Heart left ventricle (tissue), 16 donors: Measurements from ENCODE around the gene NLRP1. TPM values are rescaled to one million over a fixed set of nuclear protein-coding genes. Genes with fewer than 3 reads are reported as not detected.

Experiments
- ATAC-seq, 4 donors: fragments of 200-7000 bp; cut with Tn5 transposase; one replicate each; pipeline ENCODE4 v1.9.1; 2020 to 2022; ENCODE audit warnings: moderate library complexity in 4 of 4, mild to moderate bottlenecking in 3 of 4, moderate number of reproducible peaks in 1 of 4
- DNase-seq, 5 donors: peaks; one replicate each; pipeline ENCODE4 v3.0.0-alpha.2; 2020
- H3K27ac ChIP-seq, 12 donors: fragments of 200-600 bp; sonication (generic) in 4 of 12; one replicate each; pipeline versions ENCODE4 v1.5.0 to v1.8.0; 2016 to 2022; ENCODE audit warnings: mild to moderate bottlenecking in 2 of 12
- H3K27me3 ChIP-seq, 9 donors: fragments of 200-600 bp; sonication (generic) in 2 of 9; one replicate each; pipeline versions ENCODE4 v1.5.1 to v1.8.0; 2016 to 2022; ENCODE audit warnings: mild to moderate bottlenecking in 3 of 9
- H3K36me3 ChIP-seq, 9 donors: fragments of 200-600 bp; sonication (generic) in 2 of 9; one replicate each; pipeline versions ENCODE4 v1.5.0 to v1.8.0; 2018 to 2022; ENCODE audit warnings: mild to moderate bottlenecking in 2 of 9
- H3K4me1 ChIP-seq, 12 donors: fragments of 200-600 bp; sonication (generic) in 4 of 12; one replicate each; pipeline versions ENCODE4 v1.5.0 to v1.8.0; 2016 to 2022; ENCODE audit warnings: mild to moderate bottlenecking in 3 of 12
- H3K4me3 ChIP-seq, 12 donors: fragments of 200-600 bp; sonication (generic) in 4 of 12; one replicate each; pipeline versions ENCODE4 v1.5.0 to v1.8.0; 2017 to 2022; ENCODE audit warnings: mild to moderate bottlenecking in 9 of 12, moderate library complexity in 4 of 12
- H3K9me3 ChIP-seq, 12 donors: fragments of 200-600 bp; sonication (generic) in 4 of 12; one replicate each; pipeline versions ENCODE4 v1.5.0 to v1.8.0; 2016 to 2022; ENCODE audit warnings: mild to moderate bottlenecking in 1 of 12
- POLR2A ChIP-seq, 2 donors: fragments of 450-650 bp; IDR thresholded peaks; one replicate each; pipeline ENCODE4 v1.6.1; 2017; ENCODE audit warnings: antibody characterized with exemption in 2 of 2, mild to moderate bottlenecking in 2 of 2, moderate library complexity in 2 of 2
- WGBS, 4 donors: extraction: QIAGEN DNeasy Blood & Tissue Kit in 2 of 4; methylation state at CpG; one replicate each; pipeline versions ENCODE4 v1.1.5 to v1.1.7; 2013 to 2018; 5-methylcytosine and 5-hydroxymethylcytosine counted together
- intact Hi-C, 10 donors: fragments of 100-400 bp; cut with DNase I; formaldehyde crosslinking; loops; one replicate each; pipeline versions ENCODE4 v1.11.1 to v1.14.2; 2022
- polyA plus RNA-seq, 2 donors: library from polyadenylated mRNA; stranded (reverse); fragments of 200-250 nt; gene quantifications; one replicate each; pipeline ENCODE4 v1.2.3, GENCODE V29; 2013
- total RNA-seq, 9 donors: library from RNA; depleted of rRNA in 2 of 9; stranded (reverse); fragments of >200 nt in 2 of 9; fragmentation: NEBNext Ultra II Directional in 3 of 9; extraction: Animal tissue kit (Norgen Biotek cat#: 25700) in 3 of 9; gene quantifications; one replicate each; pipeline versions ENCODE4 v1.1.0 to v1.2.4, GENCODE V29; 2016 to 2023
- TF ChIP-seq, protein P1 (sequence below), 12 donors: fragments of 200-600 bp; sonication (generic) in 4 of 12; IDR thresholded peaks; one replicate each; pipeline versions ENCODE4 v1.5.0 to v1.8.0; 2018 to 2022; ENCODE audit warnings: antibody characterized with exemption in 12 of 12, mild to moderate bottlenecking in 5 of 12
- donor health status: ischemic (EF 13 %, LVEDD 7.1; RV severe dilation, severe dysfunction).
- donor health status: healthy with polysubstance abuse.
- donor health status: DM: no; HTN: yes; CAD: no.
- donor health status: DM: no; HTN: no; CAD: no.
- donor health status: ischemic (EF 25% LVEDD 6.9; RV normal size, moderate dysfunction).
- donor health status: ischemic (EF 25% LVEDD 5.7; RV mildly dilated, moderate dysfunction).
- donor health status: healthy.
- donor health status: DM: yes; HTN: yes; CAD: no.
- donor health status: ischemic (EF 35%, LVEDD 5.7; RV mildly dilated, moderate dysfunction).
- donor health status: nonischemic (EF 11% LVEDD 7.7; RV severe dilation, severe dysfunction).
- donor health status: DM: yes; HTN: yes; CAD: no.
- donor health status: PGD.
- donor health status: ischemic (EF 29% LVEDD 5.4; RV normal size, mild dysfunction).
- donor health status: nonischemic (EF 23%, LVEDD 6.1; RV moderate dilation, normal function).

The NLRP1 gene
- total and polyA plus RNA-seq, 11 donors, result 3.8 to 16.7 (median 8.8) TPM

DNA sequence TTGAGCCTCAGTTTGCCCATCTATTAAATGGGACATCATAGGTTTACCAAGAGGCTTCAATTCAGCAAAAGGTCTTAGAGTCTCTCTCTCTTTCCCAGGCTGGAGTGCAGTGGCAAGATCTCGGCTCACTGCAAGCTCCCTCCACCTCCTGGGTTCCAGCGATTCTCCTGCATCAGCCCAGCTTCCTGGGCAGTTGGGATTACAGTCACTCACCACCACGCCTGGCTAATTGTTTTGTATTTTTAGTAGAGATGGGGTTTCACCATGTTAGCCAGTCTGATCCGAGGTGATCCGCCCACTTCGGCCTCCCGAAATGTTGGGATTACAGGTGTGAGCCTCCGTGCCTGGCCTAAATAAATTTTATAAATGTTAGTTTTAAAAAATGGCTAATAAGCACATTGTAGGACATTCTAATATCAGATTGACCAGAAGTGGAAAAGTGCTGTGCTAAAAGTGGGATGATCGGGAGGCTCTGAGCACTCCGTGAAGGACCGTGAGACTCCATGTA, 1.0 kb upstream of the NLRP1 start:
- Histone ChIP-seq H3K9me3 (no peaks in the 10 kb centered on the region), H3K4me1 (peaks cover 4 to 57% (median 31%) of the 10 kb centered on the region in 12 donors), H3K36me3 (peaks cover 0 to 24% (median 15%) of the 10 kb centered on the region in 9 donors), H3K27ac (peak overlapping the region; percentile 78 to 95 (median 85)), H3K4me3 (peak overlapping the region in 1 of 12 donors; percentile 59), H3K27me3 (peaks cover 0 to 4% (median 0%) of the 10 kb centered on the region in 9 donors)
- DNase-seq (no peak), ATAC-seq (no peak)
- intact Hi-C loops, result loop anchor here in 5 of 10 donors (5.0 kb wide), 3 partner anchors 122 to 852 kb away; partner anchors contain the start of gene AIPL1 (in 3 of the 5)
- TF ChIP-seq POLR2A (IDR thresholded peaks at IDR 0.05), result no peak
- TF ChIP-seq, protein P1, sequence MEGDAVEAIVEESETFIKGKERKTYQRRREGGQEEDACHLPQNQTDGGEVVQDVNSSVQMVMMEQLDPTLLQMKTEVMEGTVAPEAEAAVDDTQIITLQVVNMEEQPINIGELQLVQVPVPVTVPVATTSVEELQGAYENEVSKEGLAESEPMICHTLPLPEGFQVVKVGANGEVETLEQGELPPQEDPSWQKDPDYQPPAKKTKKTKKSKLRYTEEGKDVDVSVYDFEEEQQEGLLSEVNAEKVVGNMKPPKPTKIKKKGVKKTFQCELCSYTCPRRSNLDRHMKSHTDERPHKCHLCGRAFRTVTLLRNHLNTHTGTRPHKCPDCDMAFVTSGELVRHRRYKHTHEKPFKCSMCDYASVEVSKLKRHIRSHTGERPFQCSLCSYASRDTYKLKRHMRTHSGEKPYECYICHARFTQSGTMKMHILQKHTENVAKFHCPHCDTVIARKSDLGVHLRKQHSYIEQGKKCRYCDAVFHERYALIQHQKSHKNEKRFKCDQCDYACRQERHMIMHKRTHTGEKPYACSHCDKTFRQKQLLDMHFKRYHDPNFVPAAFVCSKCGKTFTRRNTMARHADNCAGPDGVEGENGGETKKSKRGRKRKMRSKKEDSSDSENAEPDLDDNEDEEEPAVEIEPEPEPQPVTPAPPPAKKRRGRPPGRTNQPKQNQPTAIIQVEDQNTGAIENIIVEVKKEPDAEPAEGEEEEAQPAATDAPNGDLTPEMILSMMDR (IDR thresholded peaks at IDR 0.05), result no peak
- WGBS, 4 donors, result 84 to 92% (median 87%) methylated on average over 11 of the region's 11 CpGs

DNA sequence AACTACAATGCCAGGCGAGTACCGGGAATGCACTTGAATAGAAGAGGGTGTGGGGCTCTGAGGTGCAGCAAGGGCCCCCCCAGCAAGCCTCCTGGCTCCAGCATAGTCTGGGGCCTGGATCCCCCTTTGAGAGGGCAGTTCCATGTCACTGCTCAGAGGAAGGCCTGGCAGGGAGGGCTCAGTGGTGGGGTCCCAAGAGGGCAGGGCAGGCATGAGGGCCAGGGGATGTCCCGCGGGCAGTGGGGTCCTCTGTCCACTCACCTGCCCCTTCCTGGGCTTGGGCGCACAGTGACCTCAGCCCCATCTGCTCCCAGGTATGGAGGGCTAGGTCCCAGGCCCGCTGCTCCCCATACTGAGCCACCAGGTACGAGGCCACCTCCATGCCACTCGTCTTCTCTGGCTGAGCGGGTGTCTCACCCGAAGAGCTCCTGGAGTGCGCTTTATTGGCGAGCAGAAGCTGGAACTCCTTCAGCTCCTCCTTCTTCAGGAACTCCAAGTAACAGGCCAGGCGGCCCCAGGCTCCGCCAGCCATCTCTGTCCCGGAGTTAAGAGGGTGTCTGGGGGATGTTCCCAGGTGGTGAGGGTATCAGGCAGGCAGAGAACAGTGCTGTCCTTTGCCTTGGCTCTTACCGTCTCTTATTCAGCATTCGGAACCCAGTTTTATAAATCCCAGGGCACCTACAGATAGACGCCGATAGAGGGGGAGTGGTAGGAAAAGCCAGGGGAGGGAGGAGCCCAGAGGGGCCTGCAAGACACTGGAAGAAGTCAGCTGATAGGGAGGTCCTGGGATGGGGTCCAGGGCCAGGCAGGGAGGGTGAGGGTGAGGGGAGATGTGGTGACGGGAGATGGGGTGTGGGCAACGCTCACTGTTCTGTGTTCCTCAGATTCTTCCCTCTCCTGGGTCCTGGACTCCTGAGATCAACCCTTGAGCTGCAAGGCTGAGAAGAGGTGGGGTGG, 605 bp downstream of the NLRP1 start:
- TF ChIP-seq, protein P1 (IDR thresholded peaks at IDR 0.05), result no peak
- TF ChIP-seq POLR2A (IDR thresholded peaks at IDR 0.05), result no peak
- peaks cover 0 to 41% (median 31%) of the 10 kb centered on the region in 9 donors for H3K36me3 ChIP-seq
- intact Hi-C loops, result no loop called here
- peak; percentile 32 to 47 (median 34) for ATAC-seq
- H3K4me1 ChIP-seq, result peaks cover 4 to 64% (median 31%) of the 10 kb centered on the region in 12 donors
- peak in 4 of 5 donors; percentile 26 to 70 (median 42) for DNase-seq
- H3K27ac ChIP-seq, result peak overlapping the region; percentile 78 to 95 (median 85)
- H3K4me3 ChIP-seq, result peak overlapping the region; percentile 14 to 79 (median 61)
- 42 to 62% (median 54%) methylated on average over 16 to 21 of the region's 21 CpGs for WGBS, 4 donors
- peaks cover 0 to 4% (median 0%) of the 10 kb centered on the region in 9 donors for H3K27me3 ChIP-seq
- H3K9me3 ChIP-seq, result no peaks in the 10 kb centered on the region

DNA sequence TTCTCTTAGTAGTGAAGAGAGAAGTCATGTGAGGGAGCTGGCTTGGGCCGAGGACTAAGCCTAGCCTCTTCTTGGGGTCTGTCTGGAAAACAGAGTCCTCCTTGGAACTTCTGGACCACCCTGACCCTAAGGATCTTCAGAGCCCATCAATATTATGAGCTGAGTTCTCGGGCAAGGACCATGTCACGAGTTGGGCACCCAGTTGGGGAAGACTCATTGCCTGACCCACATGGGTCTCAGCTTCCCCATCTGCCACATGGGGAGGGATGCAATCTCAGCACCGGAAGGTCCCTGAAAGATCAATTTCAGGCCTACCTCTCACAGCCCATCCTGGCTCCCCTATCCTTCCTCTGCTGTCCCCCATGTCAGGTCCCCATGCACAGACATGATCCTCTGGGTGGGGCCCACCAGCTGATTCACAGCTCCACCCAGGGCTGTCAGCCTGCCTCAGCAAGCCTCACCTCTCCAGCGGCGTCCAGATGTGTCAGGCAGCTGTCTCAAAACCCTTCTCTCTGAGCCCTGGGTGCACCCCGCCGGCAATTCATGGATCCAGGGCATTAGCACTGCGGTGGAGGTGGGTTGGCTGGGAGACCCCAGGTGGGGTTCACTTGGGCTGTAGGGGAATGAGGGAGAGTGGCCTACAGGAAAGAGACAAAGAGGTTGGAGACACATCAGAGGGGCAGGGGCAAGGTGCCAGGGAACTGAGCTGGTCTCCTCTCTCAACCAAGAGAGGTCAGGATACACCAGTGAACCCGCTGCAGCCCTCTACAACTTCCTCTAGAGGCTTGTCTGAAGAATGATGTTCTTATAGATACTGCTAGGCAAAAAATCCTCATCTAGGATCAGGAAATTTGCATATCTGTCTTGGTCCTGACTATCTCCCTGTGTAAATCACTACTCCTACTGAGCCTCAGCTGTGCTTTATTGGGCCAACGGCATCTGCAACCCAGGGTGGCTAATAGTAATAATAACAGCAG, 1.8 kb downstream of the NLRP1 start:
- Histone ChIP-seq H3K4me3 (peak overlapping the region in 8 of 12 donors; percentile 58 to 79 (median 65)), H3K27ac (peak overlapping the region in 5 of 12 donors; percentile 20 to 95 (median 81)), H3K9me3 (peaks cover 0 to 5% (median 0%) of the 10 kb centered on the region in 12 donors), H3K4me1 (peaks cover 4 to 64% (median 31%) of the 10 kb centered on the region in 12 donors), H3K27me3 (no peaks in the 10 kb centered on the region), H3K36me3 (peaks cover 0 to 46% (median 31%) of the 10 kb centered on the region in 9 donors)
- ATAC-seq (no peak), DNase-seq (no peak)
- intact Hi-C loops, result no loop called here
- TF ChIP-seq, protein P1 (IDR thresholded peaks at IDR 0.05), result no peak
- TF ChIP-seq POLR2A (IDR thresholded peaks at IDR 0.05), result no peak
- WGBS, 4 donors, result 65 to 71% (median 70%) methylated on average over 10 to 11 of the region's 11 CpGs
